Measurements from ENCODE around the gene C19orf12. TPM values are rescaled to one million over a fixed set of nuclear protein-coding genes. Genes with fewer than 3 reads are reported as not detected.
"Not testable (repeated sequence)": the region's sequence is repeated elsewhere in the genome, so short reads cannot be mapped to it uniquely, and the experiment has no call there.

Gene C19orf12
- total RNA-seq, 2 donors from 2014 or later = 34.5 to 39.1 TPM

GRCh38 chr19:29712744-29713516, 2.1 kb downstream of the C19orf12 start:
- no peak for ATAC-seq (replicated peaks)
- H3K36me3 Mint-ChIP-seq (ENCODE audit: low read depth) = peaks cover 64% of the 10 kb centered on the region
- H3K4me3 Mint-ChIP-seq = peak overlapping the region; percentile 86
- H3K9me3 Mint-ChIP-seq = no peaks in the 10 kb centered on the region
- peak overlapping the region; percentile 89 for H3K27ac Mint-ChIP-seq
- H3K27me3 Mint-ChIP-seq = no peaks in the 10 kb centered on the region
- H3K4me1 Mint-ChIP-seq = peaks cover 44% of the 10 kb centered on the region

GRCh38 chr19:29711584-29712132, 3.4 kb downstream of the C19orf12 start:
- Mint-ChIP-seq H3K27ac (peak overlapping the region; percentile 58), H3K4me1 (peaks cover 43% of the 10 kb centered on the region), H3K27me3 (no peaks in the 10 kb centered on the region), H3K36me3 (ENCODE audit: low read depth) (peaks cover 76% of the 10 kb centered on the region), H3K4me3 (peak overlapping the region; percentile 86), H3K9me3 (no peaks in the 10 kb centered on the region)
- no peak for ATAC-seq (replicated peaks)

- not testable (repeated sequence) for H3K27me3 Mint-ChIP-seq; ATAC-seq (replicated peaks); H3K4me3 Mint-ChIP-seq; H3K9me3 Mint-ChIP-seq
- peaks cover 92% of the 10 kb centered on the region for H3K36me3 Mint-ChIP-seq (ENCODE audit: low read depth)
- peak overlapping the region; percentile 47 for H3K27ac Mint-ChIP-seq
- peaks cover 44% of the 10 kb centered on the region for H3K4me1 Mint-ChIP-seq
Observed at GRCh38 chr19:29709440-29709798, 5.6 kb downstream of the C19orf12 start.

GRCh38 chr19:29708554-29709439, 6.3 kb downstream of the C19orf12 start:
- Mint-ChIP-seq H3K27ac (peak overlapping the region; percentile 47), H3K4me1 (peaks cover 41% of the 10 kb centered on the region), H3K9me3 (no peaks in the 10 kb centered on the region), H3K36me3 (ENCODE audit: low read depth) (peaks cover 92% of the 10 kb centered on the region), H3K4me3 (no peak overlapping the region), H3K27me3 (no peaks in the 10 kb centered on the region)
- ATAC-seq (replicated peaks) = no peak

- peaks cover 88% of the 10 kb centered on the region for H3K36me3 Mint-ChIP-seq (ENCODE audit: low read depth)
- H3K9me3 Mint-ChIP-seq = no peaks in the 10 kb centered on the region
- no peak for ATAC-seq (replicated peaks)
- H3K4me1 Mint-ChIP-seq = peaks cover 23% of the 10 kb centered on the region
- peak overlapping the region; percentile 76 for H3K27ac Mint-ChIP-seq
- H3K27me3 Mint-ChIP-seq = no peaks in the 10 kb centered on the region
- H3K4me3 Mint-ChIP-seq = no peak overlapping the region
Observed at GRCh38 chr19:29706635-29707034, 8.4 kb downstream of the C19orf12 start.

GRCh38 chr19:29705706-29706105, 9.4 kb downstream of the C19orf12 start:
- ATAC-seq (replicated peaks) = no peak
- peaks cover 87% of the 10 kb centered on the region for H3K36me3 Mint-ChIP-seq (ENCODE audit: low read depth)
- peak overlapping the region; percentile 41 for H3K4me3 Mint-ChIP-seq
- no peaks in the 10 kb centered on the region for H3K9me3 Mint-ChIP-seq
- H3K4me1 Mint-ChIP-seq = peaks cover 19% of the 10 kb centered on the region
- no peaks in the 10 kb centered on the region for H3K27me3 Mint-ChIP-seq
- H3K27ac Mint-ChIP-seq = peak overlapping the region; percentile 76

GRCh38 chr19:29704562-29705558, 10.2 kb downstream of the C19orf12 start:
- Mint-ChIP-seq H3K9me3 (no peaks in the 10 kb centered on the region), H3K27ac (peak overlapping the region; percentile 76), H3K36me3 (ENCODE audit: low read depth) (peaks cover 80% of the 10 kb centered on the region), H3K4me1 (peaks cover 13% of the 10 kb centered on the region), H3K27me3 (no peaks in the 10 kb centered on the region), H3K4me3 (peak overlapping the region; percentile 41)
- peak; percentile 91 for ATAC-seq (replicated peaks)

- no peak for ATAC-seq (replicated peaks)
- no peak overlapping the region for H3K4me3 Mint-ChIP-seq
- H3K4me1 Mint-ChIP-seq = peaks cover 7% of the 10 kb centered on the region
- no peak overlapping the region for H3K27ac Mint-ChIP-seq
- no peaks in the 10 kb centered on the region for H3K27me3 Mint-ChIP-seq
- H3K36me3 Mint-ChIP-seq (ENCODE audit: low read depth) = peaks cover 67% of the 10 kb centered on the region
- H3K9me3 Mint-ChIP-seq = no peaks in the 10 kb centered on the region
Observed at GRCh38 chr19:29702963-29703320, 12.1 kb downstream of the C19orf12 start.

- Mint-ChIP-seq H3K4me3 (no peak overlapping the region), H3K27ac (no peak overlapping the region), H3K9me3 (no peaks in the 10 kb centered on the region), H3K36me3 (ENCODE audit: low read depth) (peaks cover 61% of the 10 kb centered on the region), H3K4me1 (peaks cover 7% of the 10 kb centered on the region), H3K27me3 (no peaks in the 10 kb centered on the region)
- ATAC-seq (replicated peaks) = no peak
Observed at GRCh38 chr19:29702161-29702962, 12.7 kb downstream of the C19orf12 start.

- Mint-ChIP-seq H3K4me3 (no peak overlapping the region), H3K4me1 (peaks cover 7% of the 10 kb centered on the region), H3K36me3 (ENCODE audit: low read depth) (peaks cover 42% of the 10 kb centered on the region), H3K27ac (no peak overlapping the region), H3K9me3 (no peaks in the 10 kb centered on the region), H3K27me3 (no peaks in the 10 kb centered on the region)
- no peak for ATAC-seq (replicated peaks)
Observed at GRCh38 chr19:29700498-29700897, 14.6 kb downstream of the C19orf12 start.

GRCh38 chr19:29699861-29700260, 15.2 kb downstream of the C19orf12 start:
- ATAC-seq (replicated peaks) = no peak
- Mint-ChIP-seq H3K27ac (no peak overlapping the region), H3K4me3 (no peak overlapping the region), H3K4me1 (peaks cover 3% of the 10 kb centered on the region), H3K27me3 (no peaks in the 10 kb centered on the region), H3K36me3 (ENCODE audit: low read depth) (peaks cover 36% of the 10 kb centered on the region), H3K9me3 (no peaks in the 10 kb centered on the region)

GRCh38 chr19:29697523-29698261, 17.4 kb downstream of the C19orf12 start:
- Mint-ChIP-seq H3K27ac (peak overlapping the region; percentile 75), H3K9me3 (no peaks in the 10 kb centered on the region), H3K27me3 (no peaks in the 10 kb centered on the region), H3K36me3 (ENCODE audit: low read depth) (peaks cover 19% of the 10 kb centered on the region), H3K4me3 (no peak overlapping the region), H3K4me1 (no peaks in the 10 kb centered on the region)
- ATAC-seq (replicated peaks) = no peak

- H3K27ac Mint-ChIP-seq = no peak overlapping the region
- ATAC-seq (replicated peaks) = no peak
Observed at GRCh38 chr19:29696565-29696846, 18.6 kb downstream of the C19orf12 start.

More at GRCh38 chr19:29696565-29696846, 18.6 kb downstream of the C19orf12 start:
- H3K36me3 Mint-ChIP-seq (ENCODE audit: low read depth) = peaks cover 7% of the 10 kb centered on the region
- no peaks in the 10 kb centered on the region for H3K9me3 Mint-ChIP-seq
- no peak overlapping the region for H3K4me3 Mint-ChIP-seq
- no peaks in the 10 kb centered on the region for H3K4me1 Mint-ChIP-seq
- H3K27me3 Mint-ChIP-seq = no peaks in the 10 kb centered on the region

Data from activated T-helper 17 cell treated with anti-CD3 and anti-CD28 coated beads, Interleukin-2, amount 50 U/mL, for 72 hours (primary cell).